H9 (cell line): ENCODE results near the gene CCDC85B. TPM values are rescaled to one million over a fixed set of nuclear protein-coding genes. Genes with fewer than 3 reads are reported as not detected.

Experiments used
- DNase-seq: peaks from one replicate; pipeline ENCODE4 v3.0.0-alpha.2; 2017
- H2AFZ ChIP-seq: one replicate; pipeline ENCODE4 v1.6.1; 2013; ENCODE audit warnings: mild to moderate bottlenecking, low read length, control low read depth, moderate library complexity
- H2AK5ac ChIP-seq: 2 replicates; pipeline ENCODE4 v1.6.1; 2013; ENCODE audit warnings: low read length, control low read depth, mixed read lengths; ENCODE audit not compliant: insufficient read length
- H2BK120ac ChIP-seq: one replicate; pipeline ENCODE4 v1.6.1; 2013; ENCODE audit warnings: low read depth, mild to moderate bottlenecking, low read length, control low read depth, inconsistent platforms; ENCODE audit not compliant: poor library complexity, severe bottlenecking
- H2BK12ac ChIP-seq: 2 replicates; pipeline ENCODE4 v1.6.1; 2013; ENCODE audit warnings: low read length, control low read depth, mixed read lengths, low read depth; ENCODE audit not compliant: insufficient read length
- H2BK15ac ChIP-seq: 2 replicates; pipeline ENCODE4 v1.6.1; 2013; ENCODE audit warnings: low read depth, low read length, control low read depth
- H2BK20ac ChIP-seq: one replicate; pipeline ENCODE4 v1.6.1; 2013; ENCODE audit warnings: low read depth, mild to moderate bottlenecking, low read length, control low read depth, inconsistent platforms; ENCODE audit not compliant: poor library complexity, severe bottlenecking
- H2BK5ac ChIP-seq: 2 replicates; pipeline ENCODE4 v1.6.1; 2013; ENCODE audit warnings: low read length, control low read depth, mixed read lengths; ENCODE audit not compliant: insufficient read length
- H3K14ac ChIP-seq: 2 replicates; pipeline ENCODE4 v1.6.1; 2013; ENCODE audit warnings: low read length, control low read depth; ENCODE audit not compliant: insufficient read depth
- H3K18ac ChIP-seq: 2 replicates; pipeline ENCODE4 v1.6.1; 2013; ENCODE audit warnings: low read depth, mild to moderate bottlenecking, mixed read lengths, low read length, control low read depth; ENCODE audit not compliant: insufficient read length
- H3K23ac ChIP-seq: 2 replicates; pipeline ENCODE4 v1.6.1; 2013; ENCODE audit warnings: low read length, control low read depth, mixed read lengths, low read depth; ENCODE audit not compliant: insufficient read length
- H3K23me2 ChIP-seq: 2 replicates; pipeline ENCODE4 v1.6.1; 2013; ENCODE audit warnings: low read depth, mild to moderate bottlenecking, mixed read lengths, low read length, control low read depth; ENCODE audit not compliant: insufficient read length, poor library complexity, severe bottlenecking
- H3K27ac ChIP-seq: 2 replicates; pipeline ENCODE4 v1.5.1; 2013; ENCODE audit warnings: low read length, control low read depth, mixed read lengths, low read depth; ENCODE audit not compliant: insufficient read length
- H3K27me3 ChIP-seq: 2 replicates; pipeline ENCODE4 v1.6.1; 2013; ENCODE audit warnings: low read length, control low read depth, inconsistent platforms; ENCODE audit not compliant: insufficient read depth
- H3K4ac ChIP-seq: 2 replicates; pipeline ENCODE4 v1.6.1; 2013; ENCODE audit warnings: low read depth, mild to moderate bottlenecking, control low read depth, inconsistent platforms, low read length, moderate library complexity
- H3K4me1 ChIP-seq: 2 replicates; pipeline ENCODE4 v1.6.1; 2013; ENCODE audit warnings: low read length, control low read depth, inconsistent platforms; ENCODE audit not compliant: insufficient read depth
- H3K4me2 ChIP-seq: 2 replicates; pipeline ENCODE4 v1.6.1; 2013; ENCODE audit warnings: low read length, control low read depth, mixed read lengths; ENCODE audit not compliant: insufficient read length, insufficient read depth
- H3K56ac ChIP-seq: 2 replicates; pipeline ENCODE4 v1.6.1; 2013; ENCODE audit warnings: low read depth, mild to moderate bottlenecking, mixed read lengths, low read length, control low read depth; ENCODE audit not compliant: insufficient read length
- H3K79me1 ChIP-seq: 2 replicates; pipeline ENCODE4 v1.6.1; 2013; ENCODE audit warnings: low read depth, mild to moderate bottlenecking, moderate library complexity, low read length, control low read depth, inconsistent platforms; ENCODE audit not compliant: insufficient read depth, poor library complexity, severe bottlenecking
- H3K79me2 ChIP-seq: 2 replicates; pipeline ENCODE4 v1.6.1; 2013; ENCODE audit warnings: low read length, control low read depth, inconsistent platforms; ENCODE audit not compliant: insufficient read depth
- H3K9ac ChIP-seq: 2 replicates; pipeline ENCODE4 v1.6.1; 2013; ENCODE audit warnings: low read length, control low read depth, mixed read lengths; ENCODE audit not compliant: insufficient read length; ENCODE audit errors: extremely low read depth
- H3K9me3 ChIP-seq: one replicate; pipeline ENCODE4 v1.6.1; 2013; ENCODE audit warnings: low read depth, low read length, inconsistent platforms; ENCODE audit not compliant: control insufficient read depth
- H3T11ph ChIP-seq: one replicate; pipeline ENCODE4 v1.6.1; 2013; ENCODE audit warnings: mild to moderate bottlenecking, low read length, control low read depth, inconsistent platforms
- H4K20me1 ChIP-seq: one replicate; pipeline ENCODE4 v1.6.1; 2013; ENCODE audit not compliant: control insufficient read depth, insufficient read length, insufficient read depth
- H4K5ac ChIP-seq: 2 replicates; pipeline ENCODE4 v1.6.1; 2013; ENCODE audit warnings: low read depth, mild to moderate bottlenecking, mixed read lengths, low read length, control low read depth; ENCODE audit not compliant: insufficient read length
- H4K8ac ChIP-seq: replicated peaks from 2 replicates; pipeline ENCODE4 v1.6.1; 2013; ENCODE audit warnings: low read length, control low read depth, mixed read lengths, low read depth; ENCODE audit not compliant: insufficient read length
- H4K91ac ChIP-seq: 2 replicates; pipeline ENCODE4 v1.6.1; 2013; ENCODE audit warnings: low read depth, mild to moderate bottlenecking, moderate library complexity, mixed read lengths, low read length, control low read depth; ENCODE audit not compliant: insufficient read length
- H3K27ac Mint-ChIP-seq, 3 experiments: 2 replicates in 2 of 3; 3 replicates in 1 of 3; pipeline ENCODE4 v1.8.0; 2020 to 2021; ENCODE audit warnings: mixed read lengths in 3 of 3, mild to moderate bottlenecking in 1 of 3, moderate library complexity in 1 of 3
- H3K27me3 Mint-ChIP-seq: 2 replicates; pipeline ENCODE4 v1.8.0; 2021; ENCODE audit warnings: low read depth, mild to moderate bottlenecking, moderate library complexity, mixed read lengths
- H3K36me3 Mint-ChIP-seq, 3 experiments: 2 replicates in 2 of 3; 3 replicates in 1 of 3; pipeline ENCODE4 v1.8.0; 2020 to 2021; ENCODE audit warnings: low read depth in 3 of 3, mixed read lengths in 3 of 3; ENCODE audit not compliant: insufficient read depth in 1 of 3
- H3K4me1 Mint-ChIP-seq, 2 experiments: 2 replicates each; pipeline ENCODE4 v1.8.0; 2020; ENCODE audit warnings: mixed read lengths in 2 of 2
- H3K4me3 Mint-ChIP-seq, 2 experiments: 2 replicates in 1 of 2; 3 replicates in 1 of 2; pipeline ENCODE4 v1.8.0; 2020 to 2021; ENCODE audit warnings: mild to moderate bottlenecking in 2 of 2, mixed read lengths in 2 of 2, moderate library complexity in 1 of 2
- H3K9me3 Mint-ChIP-seq, 2 experiments: 2 replicates in 1 of 2; 3 replicates in 1 of 2; pipeline ENCODE4 v1.8.0; 2020; ENCODE audit warnings: mild to moderate bottlenecking in 2 of 2, mixed read lengths in 2 of 2, moderate library complexity in 1 of 2
- CTCF ChIP-seq: fragments of 200-600 bp; sonication (generic); conservative IDR thresholded peaks from 3 replicates; pipeline ENCODE4 v1.8.0; 2021; ENCODE audit warnings: antibody characterized with exemption, mild to moderate bottlenecking
- WGBS: extraction: QIAGEN DNeasy Blood & Tissue Kit; methylation state at CpG from one replicate; pipeline ENCODE4 v1.1.7; 2013; ENCODE audit warnings: missing lambda C conversion rate, low lambda C conversion rate, mixed read lengths; ENCODE audit not compliant: insufficient read length; ENCODE audit errors: extremely low coverage; 5-methylcytosine and 5-hydroxymethylcytosine counted together
- total RNA-seq: library from RNA; stranded (reverse); gene quantifications from 2 replicates; pipeline ENCODE4 v1.2.1, GENCODE V29; 2021

Gene CCDC85B
- total RNA-seq, 1 experiment from 2014 or later, result 23.3 TPM

- Histone ChIP-seq H4K20me1 (no peaks in the 10 kb centered on the region), H4K5ac (no peak overlapping the region), H3K23me2 (no peaks in the 10 kb centered on the region), H3T11ph (no peak overlapping the region), H3K4ac (no peak overlapping the region), H3K79me1 (no peaks in the 10 kb centered on the region), H2BK120ac (no peak overlapping the region), H3K14ac (no peak overlapping the region), H3K18ac (no peak overlapping the region), H2BK15ac (no peak overlapping the region), H3K27me3 (no peaks in the 10 kb centered on the region), H3K9me3 (no peaks in the 10 kb centered on the region), H2BK20ac (no peak overlapping the region), H3K9ac (no peak overlapping the region), H2BK12ac (no peak overlapping the region), H2AFZ (no peak overlapping the region), H4K91ac (no peak overlapping the region), H3K27ac (no peak overlapping the region), H3K4me2 (no peak overlapping the region), H3K4me1 (no peaks in the 10 kb centered on the region), H3K23ac (no peak overlapping the region), H4K8ac (no peak overlapping the region), H2BK5ac (no peak overlapping the region), H3K79me2 (no peaks in the 10 kb centered on the region), H3K56ac (no peak overlapping the region), H2AK5ac (no peak overlapping the region)
- Mint-ChIP-seq H3K4me3 (no peak overlapping the region), H3K4me1 (no peaks in the 10 kb centered on the region), H3K27ac (no peak overlapping the region), H3K9me3 (no peaks in the 10 kb centered on the region), H3K36me3 (no peaks in the 10 kb centered on the region), H3K27me3 (peaks cover 11% of the 10 kb centered on the region)
- no peak for DNase-seq
- WGBS, result no CpG with 5 or more reads among the region's 3 CpGs
- TF ChIP-seq CTCF, result no peak
Measured at GRCh38 chr11:65843811-65844210, 46.7 kb upstream of the CCDC85B start.
